ENCODE results near the gene OR51E1.

DNA sequence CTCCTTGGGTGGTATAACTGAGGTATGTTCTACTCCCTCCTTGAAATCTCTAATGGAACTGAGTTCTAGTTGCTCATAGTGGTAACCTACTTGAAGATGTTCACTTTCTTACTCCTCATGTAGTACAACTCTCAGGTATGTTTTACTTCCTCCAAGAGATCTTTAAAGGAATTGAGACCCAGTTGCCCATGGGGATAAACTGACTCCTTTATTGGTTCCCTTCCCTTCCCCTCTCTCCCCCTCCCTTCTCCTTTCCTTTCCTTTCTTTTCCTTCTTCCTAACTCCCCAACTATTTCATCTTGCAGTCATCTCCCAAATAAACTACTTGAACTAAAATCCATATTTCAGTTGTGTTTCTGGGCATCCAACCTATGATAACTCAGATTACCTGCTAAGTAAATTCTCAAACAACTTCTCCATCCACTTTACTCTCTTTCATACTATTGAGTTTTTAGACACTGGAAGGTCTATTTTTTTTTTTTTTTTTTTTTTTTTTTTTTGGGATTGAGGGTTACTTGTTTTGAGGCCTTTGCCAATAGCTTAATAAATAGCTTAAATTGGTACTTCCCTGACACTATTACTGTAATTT lies 27.8 kb upstream of the OR51E1 start:
- TF ChIP-seq POLR2AphosphoS5 (IDR thresholded peaks at IDR 0.05; ENCODE audit: low read depth, low read length) (no peak), TAF1 (IDR thresholded peaks at IDR 0.05; ENCODE audit: borderline replicate concordance, insufficient read depth, low read length) (no peak), SIN3A (IDR thresholded peaks at IDR 0.05; ENCODE audit: borderline replicate concordance, insufficient read depth, low read length) (no peak), FOXP2 (optimal IDR thresholded peaks at IDR 0.05; ENCODE audit: borderline replicate concordance, extremely low read depth, extremely low read length, insufficient read depth) (no peak)
- TF ChIP-seq, protein P1, sequence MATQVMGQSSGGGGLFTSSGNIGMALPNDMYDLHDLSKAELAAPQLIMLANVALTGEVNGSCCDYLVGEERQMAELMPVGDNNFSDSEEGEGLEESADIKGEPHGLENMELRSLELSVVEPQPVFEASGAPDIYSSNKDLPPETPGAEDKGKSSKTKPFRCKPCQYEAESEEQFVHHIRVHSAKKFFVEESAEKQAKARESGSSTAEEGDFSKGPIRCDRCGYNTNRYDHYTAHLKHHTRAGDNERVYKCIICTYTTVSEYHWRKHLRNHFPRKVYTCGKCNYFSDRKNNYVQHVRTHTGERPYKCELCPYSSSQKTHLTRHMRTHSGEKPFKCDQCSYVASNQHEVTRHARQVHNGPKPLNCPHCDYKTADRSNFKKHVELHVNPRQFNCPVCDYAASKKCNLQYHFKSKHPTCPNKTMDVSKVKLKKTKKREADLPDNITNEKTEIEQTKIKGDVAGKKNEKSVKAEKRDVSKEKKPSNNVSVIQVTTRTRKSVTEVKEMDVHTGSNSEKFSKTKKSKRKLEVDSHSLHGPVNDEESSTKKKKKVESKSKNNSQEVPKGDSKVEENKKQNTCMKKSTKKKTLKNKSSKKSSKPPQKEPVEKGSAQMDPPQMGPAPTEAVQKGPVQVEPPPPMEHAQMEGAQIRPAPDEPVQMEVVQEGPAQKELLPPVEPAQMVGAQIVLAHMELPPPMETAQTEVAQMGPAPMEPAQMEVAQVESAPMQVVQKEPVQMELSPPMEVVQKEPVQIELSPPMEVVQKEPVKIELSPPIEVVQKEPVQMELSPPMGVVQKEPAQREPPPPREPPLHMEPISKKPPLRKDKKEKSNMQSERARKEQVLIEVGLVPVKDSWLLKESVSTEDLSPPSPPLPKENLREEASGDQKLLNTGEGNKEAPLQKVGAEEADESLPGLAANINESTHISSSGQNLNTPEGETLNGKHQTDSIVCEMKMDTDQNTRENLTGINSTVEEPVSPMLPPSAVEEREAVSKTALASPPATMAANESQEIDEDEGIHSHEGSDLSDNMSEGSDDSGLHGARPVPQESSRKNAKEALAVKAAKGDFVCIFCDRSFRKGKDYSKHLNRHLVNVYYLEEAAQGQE (IDR thresholded peaks at IDR 0.05; ENCODE audit: insufficient read depth in 1 of 2, low read depth in 2 of 2, low read length in 2 of 2), result no peak
